Measurements from ENCODE around the gene TBC1D22A.

DNA sequence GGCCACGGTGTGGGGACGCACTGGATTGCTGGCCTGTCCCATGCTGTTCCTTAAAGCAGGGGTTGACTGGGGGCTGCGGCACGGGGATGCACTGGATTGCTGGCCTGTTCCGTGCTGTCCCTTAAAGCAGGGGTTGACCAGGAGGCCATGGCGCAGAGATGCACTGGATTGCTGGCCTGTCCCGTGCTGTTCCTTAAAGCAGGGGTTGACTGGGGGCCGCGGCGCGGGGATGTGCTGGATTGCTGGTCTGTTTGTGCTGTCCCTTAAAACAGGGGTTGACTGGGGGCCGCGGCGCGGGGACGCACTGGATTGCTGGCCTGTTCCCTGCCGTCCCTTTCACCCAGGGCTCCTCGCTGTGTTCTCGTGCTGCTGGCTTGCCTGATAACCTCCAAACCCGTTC lies 383.4 kb downstream of the TBC1D22A start:
- TF ChIP-seq POLR2A (IDR thresholded peaks at IDR 0.05) = no peak
- TF ChIP-seq, protein P1, sequence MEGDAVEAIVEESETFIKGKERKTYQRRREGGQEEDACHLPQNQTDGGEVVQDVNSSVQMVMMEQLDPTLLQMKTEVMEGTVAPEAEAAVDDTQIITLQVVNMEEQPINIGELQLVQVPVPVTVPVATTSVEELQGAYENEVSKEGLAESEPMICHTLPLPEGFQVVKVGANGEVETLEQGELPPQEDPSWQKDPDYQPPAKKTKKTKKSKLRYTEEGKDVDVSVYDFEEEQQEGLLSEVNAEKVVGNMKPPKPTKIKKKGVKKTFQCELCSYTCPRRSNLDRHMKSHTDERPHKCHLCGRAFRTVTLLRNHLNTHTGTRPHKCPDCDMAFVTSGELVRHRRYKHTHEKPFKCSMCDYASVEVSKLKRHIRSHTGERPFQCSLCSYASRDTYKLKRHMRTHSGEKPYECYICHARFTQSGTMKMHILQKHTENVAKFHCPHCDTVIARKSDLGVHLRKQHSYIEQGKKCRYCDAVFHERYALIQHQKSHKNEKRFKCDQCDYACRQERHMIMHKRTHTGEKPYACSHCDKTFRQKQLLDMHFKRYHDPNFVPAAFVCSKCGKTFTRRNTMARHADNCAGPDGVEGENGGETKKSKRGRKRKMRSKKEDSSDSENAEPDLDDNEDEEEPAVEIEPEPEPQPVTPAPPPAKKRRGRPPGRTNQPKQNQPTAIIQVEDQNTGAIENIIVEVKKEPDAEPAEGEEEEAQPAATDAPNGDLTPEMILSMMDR (IDR thresholded peaks at IDR 0.05) = no peak

All from heart left ventricle (tissue), 13 donors.